ENCODE measurements around the gene C11orf65. TPM values are rescaled to one million over a fixed set of nuclear protein-coding genes. Genes with fewer than 3 reads are reported as not detected.
"Not testable (repeated sequence)": the region's sequence is repeated elsewhere in the genome, so short reads cannot be mapped to it uniquely, and the experiment has no call there.

The C11orf65 gene
- total RNA-seq, 4 donors from 2014 or later = 0.46 to 1.1 TPM; not detected in 2

GRCh38 chr11:108394744-108395284 is 72.5 kb downstream of the C11orf65 start:
- Histone ChIP-seq H3K36me3 (no peaks in the 10 kb centered on the region), H3K9me3 (no peaks in the 10 kb centered on the region), H3K27me3 (no peaks in the 10 kb centered on the region), H3K4me1 (no peaks in the 10 kb centered on the region), H3K27ac (no peak overlapping the region), H3K4me3 (no peak overlapping the region)
- intact Hi-C loops (cut with DNase I; ENCODE audit: low total_unique reads) = no loop called here
- TF ChIP-seq POLR2A (IDR thresholded peaks at IDR 0.05) = no peak
- TF ChIP-seq, protein P1, sequence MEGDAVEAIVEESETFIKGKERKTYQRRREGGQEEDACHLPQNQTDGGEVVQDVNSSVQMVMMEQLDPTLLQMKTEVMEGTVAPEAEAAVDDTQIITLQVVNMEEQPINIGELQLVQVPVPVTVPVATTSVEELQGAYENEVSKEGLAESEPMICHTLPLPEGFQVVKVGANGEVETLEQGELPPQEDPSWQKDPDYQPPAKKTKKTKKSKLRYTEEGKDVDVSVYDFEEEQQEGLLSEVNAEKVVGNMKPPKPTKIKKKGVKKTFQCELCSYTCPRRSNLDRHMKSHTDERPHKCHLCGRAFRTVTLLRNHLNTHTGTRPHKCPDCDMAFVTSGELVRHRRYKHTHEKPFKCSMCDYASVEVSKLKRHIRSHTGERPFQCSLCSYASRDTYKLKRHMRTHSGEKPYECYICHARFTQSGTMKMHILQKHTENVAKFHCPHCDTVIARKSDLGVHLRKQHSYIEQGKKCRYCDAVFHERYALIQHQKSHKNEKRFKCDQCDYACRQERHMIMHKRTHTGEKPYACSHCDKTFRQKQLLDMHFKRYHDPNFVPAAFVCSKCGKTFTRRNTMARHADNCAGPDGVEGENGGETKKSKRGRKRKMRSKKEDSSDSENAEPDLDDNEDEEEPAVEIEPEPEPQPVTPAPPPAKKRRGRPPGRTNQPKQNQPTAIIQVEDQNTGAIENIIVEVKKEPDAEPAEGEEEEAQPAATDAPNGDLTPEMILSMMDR (IDR thresholded peaks at IDR 0.05) = no peak
- no peak for DNase-seq

DNA sequence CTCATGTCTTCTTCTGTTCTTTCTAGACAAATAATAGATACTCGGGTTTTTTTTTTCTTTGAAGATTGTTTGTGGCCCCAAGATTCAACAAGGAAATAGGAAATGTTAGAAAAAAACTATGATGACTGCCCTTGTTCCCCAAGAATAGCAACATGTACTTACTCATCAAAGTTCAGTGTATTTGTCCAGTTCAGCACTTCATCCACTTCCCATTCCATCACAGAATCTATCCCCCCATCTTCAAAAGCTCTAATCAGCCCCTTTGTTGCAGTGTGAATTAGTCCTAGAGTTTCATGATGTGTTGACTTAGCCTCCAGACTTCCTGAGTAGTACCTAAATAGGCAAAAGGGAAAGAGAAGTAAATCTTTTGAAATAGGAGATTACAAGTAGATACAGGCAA is 74.3 kb downstream of the C11orf65 start:
- intact Hi-C loops (cut with DNase I; ENCODE audit: low total_unique reads) = no loop called here
- no peak for TF ChIP-seq POLR2A (IDR thresholded peaks at IDR 0.05)
- TF ChIP-seq, protein P1 (IDR thresholded peaks at IDR 0.05) = no peak
- Histone ChIP-seq H3K36me3 (no peaks in the 10 kb centered on the region), H3K27ac (no peak overlapping the region), H3K9me3 (no peaks in the 10 kb centered on the region), H3K4me3 (no peak overlapping the region), H3K27me3 (no peaks in the 10 kb centered on the region), H3K4me1 (no peaks in the 10 kb centered on the region)
- no peak for DNase-seq

DNA sequence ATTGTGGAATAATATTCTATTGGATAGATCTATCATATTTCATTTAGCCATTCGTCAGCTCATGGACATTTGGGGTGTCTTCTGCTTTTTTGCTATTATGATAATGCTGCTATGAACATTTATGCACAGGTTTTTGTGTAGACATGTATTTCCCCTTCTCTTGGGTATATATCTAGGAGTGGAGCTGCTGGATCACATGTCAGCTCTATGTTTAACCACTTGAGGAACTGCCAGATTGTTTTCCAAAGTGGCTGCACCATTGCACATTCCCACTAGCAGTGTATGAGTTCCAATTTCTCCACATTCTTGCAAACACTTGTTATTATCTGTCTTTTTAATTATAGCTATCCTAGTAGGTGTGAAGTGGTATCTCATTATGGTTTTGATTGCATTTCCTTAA is 75.0 kb downstream of the C11orf65 start:
- no peak for TF ChIP-seq POLR2A (IDR thresholded peaks at IDR 0.05)
- TF ChIP-seq, protein P1 (IDR thresholded peaks at IDR 0.05) = no peak
- H3K27me3 ChIP-seq = no peaks in the 10 kb centered on the region
- no peaks in the 10 kb centered on the region for H3K9me3 ChIP-seq
- H3K27ac ChIP-seq = no peak overlapping the region
- no peaks in the 10 kb centered on the region for H3K4me1 ChIP-seq
- H3K36me3 ChIP-seq = no peaks in the 10 kb centered on the region
- DNase-seq = no peak
- intact Hi-C loops (cut with DNase I; ENCODE audit: low total_unique reads) = no loop called here
- no peak overlapping the region for H3K4me3 ChIP-seq

DNA sequence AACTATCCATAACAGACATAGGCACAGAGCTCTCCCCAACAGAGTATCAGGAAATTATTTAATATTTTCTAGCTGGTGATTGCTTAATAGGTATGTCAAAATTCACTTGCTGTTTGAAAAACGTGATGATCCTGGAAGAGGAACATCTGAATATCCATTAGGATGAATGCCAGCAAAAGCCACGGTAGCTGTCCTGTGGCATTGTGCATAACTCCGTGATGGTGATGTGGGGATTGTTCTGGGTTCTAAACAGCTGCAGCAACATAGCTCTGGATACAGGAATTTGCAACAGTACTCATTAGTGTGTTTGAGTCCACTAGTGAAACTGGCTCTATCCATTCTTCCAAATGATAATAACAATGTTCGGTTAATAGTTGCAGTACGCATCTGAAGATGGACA is 78.8 kb downstream of the C11orf65 start:
- intact Hi-C loops (cut with DNase I; ENCODE audit: low total_unique reads) = no loop called here
- Histone ChIP-seq H3K4me3 (no peak overlapping the region), H3K9me3 (no peaks in the 10 kb centered on the region), H3K36me3 (no peaks in the 10 kb centered on the region), H3K4me1 (no peaks in the 10 kb centered on the region), H3K27me3 (no peaks in the 10 kb centered on the region), H3K27ac (no peak overlapping the region)
- DNase-seq = no peak
- TF ChIP-seq, protein P1 (IDR thresholded peaks at IDR 0.05) = no peak
- no peak for TF ChIP-seq POLR2A (IDR thresholded peaks at IDR 0.05)

DNA sequence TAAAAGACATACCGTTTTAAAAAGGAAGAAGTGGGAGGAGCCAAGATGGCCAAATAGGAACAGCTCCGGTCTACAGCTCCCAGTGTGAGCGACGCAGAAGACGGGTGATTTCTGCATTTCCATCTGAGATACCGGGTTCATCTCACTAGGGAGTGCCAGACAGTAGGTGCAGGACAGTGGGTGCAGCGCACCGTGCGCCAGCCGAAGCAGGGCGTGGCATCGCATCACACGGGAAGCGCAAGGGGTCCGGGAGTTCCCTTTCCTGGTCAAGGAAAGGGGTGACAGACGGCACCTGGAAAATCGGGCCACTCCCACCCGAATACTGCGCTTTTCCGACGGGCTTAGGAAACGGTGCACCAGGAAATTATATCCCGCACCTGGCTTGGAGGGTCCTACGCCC is 93.8 kb downstream of the C11orf65 start:
- intact Hi-C loops (cut with DNase I; ENCODE audit: low total_unique reads) = not testable (repeated sequence)

DNA sequence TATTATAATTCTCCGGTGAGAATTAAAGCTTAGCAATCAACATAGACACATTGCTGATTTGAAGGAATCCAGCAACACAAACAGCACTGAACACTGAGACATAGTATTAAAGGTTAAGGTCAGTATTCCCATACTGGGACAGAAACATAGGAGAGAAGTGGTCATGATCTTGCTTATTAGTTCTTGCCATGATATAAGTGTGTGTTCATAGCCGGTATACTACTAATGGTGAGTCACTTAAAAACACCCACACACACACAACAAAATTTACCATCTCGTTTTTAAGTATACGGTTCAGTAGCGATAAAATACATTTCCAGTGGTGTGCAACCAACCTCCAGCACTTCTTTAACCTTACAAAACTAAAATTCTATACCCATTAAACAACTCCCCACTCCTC is 96.3 kb downstream of the C11orf65 start:
- H3K4me1 ChIP-seq = no peaks in the 10 kb centered on the region
- peaks cover 0 to 3% of the 10 kb centered on the region in 2 donors for H3K9me3 ChIP-seq
- TF ChIP-seq, protein P1 (IDR thresholded peaks at IDR 0.05) = no peak
- TF ChIP-seq POLR2A (IDR thresholded peaks at IDR 0.05) = no peak
- no peak overlapping the region for H3K4me3 ChIP-seq
- intact Hi-C loops (cut with DNase I; ENCODE audit: low total_unique reads) = no loop called here
- H3K27me3 ChIP-seq = no peaks in the 10 kb centered on the region
- H3K36me3 ChIP-seq = no peaks in the 10 kb centered on the region
- H3K27ac ChIP-seq = no peak overlapping the region
- no peak for DNase-seq

More for the DNA sequence above, 93.8 kb downstream of the C11orf65 start:
- H3K27ac ChIP-seq, H3K36me3 ChIP-seq, H3K9me3 ChIP-seq, H3K27me3 ChIP-seq, H3K4me1 ChIP-seq, H3K4me3 ChIP-seq, DNase-seq: not testable (repeated sequence)

All from uterus (tissue), 4 donors.